GM18873 (cell line): Measurements from ENCODE around the gene PIK3CD.
"Not testable (repeated sequence)": the region's sequence is repeated elsewhere in the genome, so short reads cannot be mapped to it uniquely, and the experiment has no call there.

ENCODE experiments used
- ATAC-seq: cut with Tn5 transposase; IDR thresholded peaks from one replicate; pipeline ENCODE4 v1.9.1; 2021; ENCODE audit warnings: mild to moderate bottlenecking, moderate library complexity, moderate number of reproducible peaks; ENCODE audit not compliant: unreplicated experiment, low FRiP score

PIK3CD gene

DNA sequence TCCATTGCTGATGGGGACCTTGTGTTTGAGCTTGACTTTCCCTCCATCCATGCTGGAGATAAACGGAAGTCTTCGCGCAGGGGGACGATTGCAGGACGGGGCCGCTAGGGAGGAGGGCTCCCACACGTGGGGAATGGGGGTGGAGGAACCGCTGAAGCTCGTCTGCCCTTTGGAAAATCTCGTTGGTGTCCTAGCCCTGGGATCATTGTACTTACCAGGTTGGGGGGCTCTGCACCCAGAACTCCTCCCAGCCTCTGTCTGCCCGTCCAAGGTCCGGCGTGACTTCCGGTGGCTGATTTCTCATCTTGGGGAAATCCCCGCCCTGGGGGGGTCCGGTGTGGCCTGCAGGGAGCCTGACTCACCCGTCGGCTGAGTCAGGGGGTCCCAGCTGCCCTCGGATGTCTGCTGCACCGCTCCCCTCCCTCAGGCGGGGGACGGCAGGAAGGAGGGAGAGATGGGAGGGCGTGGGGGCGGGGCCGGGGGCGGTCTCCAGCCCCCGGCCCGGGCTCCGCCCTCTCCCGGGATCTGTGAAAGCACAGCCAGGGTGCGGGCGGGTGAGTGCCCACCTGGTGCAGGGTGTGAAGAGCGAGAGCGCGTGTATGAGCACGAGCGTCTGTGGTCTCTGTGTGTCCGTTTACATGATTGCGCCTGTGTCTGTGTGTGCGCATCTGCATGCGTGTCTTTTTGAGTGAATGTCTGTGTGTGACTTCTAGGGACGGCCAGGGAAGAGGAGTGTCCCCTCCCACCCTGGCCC, 35.8 kb downstream of the PIK3CD start:
- no peak for ATAC-seq

DNA sequence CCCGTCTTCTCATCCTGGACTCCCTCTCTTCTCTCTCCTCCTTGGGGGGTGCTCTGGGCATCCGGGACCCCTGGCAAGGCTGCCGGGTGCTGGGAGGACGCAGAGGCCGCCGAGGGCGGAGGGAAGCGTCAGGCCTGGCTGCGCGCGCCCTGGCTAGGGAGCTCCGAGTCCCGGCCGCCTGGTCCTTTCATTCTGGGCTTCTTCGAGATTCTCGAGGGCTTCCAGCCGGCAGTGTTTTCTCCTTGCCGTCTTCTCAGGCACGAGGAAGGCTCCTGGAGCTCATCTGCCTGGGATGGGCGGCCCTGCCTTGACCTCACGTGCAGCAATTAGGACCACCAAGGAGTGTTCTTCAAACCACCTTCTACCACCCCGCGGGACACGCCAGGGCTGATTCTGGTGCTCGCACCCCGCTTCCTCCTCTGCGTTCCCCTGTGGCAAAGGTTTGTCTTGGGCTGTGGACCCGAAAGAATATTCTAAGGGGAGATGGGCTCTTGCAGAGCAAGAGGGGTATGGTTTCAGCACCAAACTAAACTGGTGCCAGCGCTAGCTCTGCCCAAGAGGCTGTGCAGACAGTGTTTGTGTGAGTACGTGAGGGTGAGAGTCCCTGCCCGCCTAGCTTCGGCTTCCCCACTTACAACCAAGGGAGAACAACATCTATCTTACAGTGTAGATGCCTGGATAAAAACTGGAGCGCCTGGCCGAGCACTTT, 36.5 kb downstream of the PIK3CD start:
- no peak for ATAC-seq

DNA sequence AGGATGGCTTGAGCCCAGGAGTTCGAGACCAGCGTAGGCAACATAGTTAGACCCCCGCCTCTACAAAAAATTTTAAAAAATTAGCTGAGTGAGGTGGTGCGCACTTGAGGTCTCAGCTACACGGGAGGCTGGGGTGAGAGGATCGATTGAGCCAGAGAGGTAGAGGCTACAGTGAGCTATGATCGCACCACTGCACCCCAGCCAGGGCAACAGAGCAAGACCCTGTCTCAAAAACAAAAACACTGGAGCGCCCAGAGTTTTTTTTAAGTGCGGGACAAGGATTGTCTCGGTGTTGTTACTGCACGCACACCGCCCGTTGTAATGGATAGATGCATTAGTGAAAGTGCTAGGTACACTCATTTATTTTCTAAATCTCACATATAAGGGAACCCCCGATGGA, 37.1 kb downstream of the PIK3CD start:
- no peak for ATAC-seq

DNA sequence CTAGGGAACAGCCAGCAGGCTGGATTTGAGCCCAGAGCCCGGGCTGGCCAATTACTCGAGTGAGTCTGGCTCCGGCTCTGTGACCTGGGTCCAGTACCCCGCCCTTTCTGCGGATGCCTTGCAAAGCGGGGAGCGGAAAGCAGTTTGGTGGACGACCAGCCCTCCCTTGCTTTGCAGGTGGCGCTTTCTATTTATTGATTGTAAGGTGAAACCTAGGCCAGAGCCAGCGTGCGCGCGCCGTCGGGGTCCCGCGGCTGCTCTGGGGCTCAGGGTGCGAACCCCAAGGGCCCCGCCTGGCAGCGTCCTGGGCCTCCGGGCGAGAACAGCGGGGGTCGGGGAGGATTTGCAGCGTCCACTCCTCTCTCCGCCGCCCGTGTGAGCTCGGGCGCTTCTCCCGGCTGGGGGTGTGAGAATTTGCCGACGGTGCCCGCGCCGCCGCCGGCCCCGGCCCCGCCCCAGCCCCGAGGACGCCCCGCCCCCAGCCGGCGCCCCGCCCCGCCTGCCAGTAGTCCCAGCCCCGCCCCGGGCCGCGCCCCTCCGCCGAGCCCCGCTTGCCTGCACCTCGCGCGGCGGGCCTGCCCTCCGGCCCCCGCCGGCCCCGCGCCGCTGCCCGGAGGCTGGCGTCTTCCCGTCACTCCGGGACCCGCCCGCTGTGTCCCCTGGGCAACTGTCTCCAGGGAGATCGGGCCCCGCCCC, 37.6 kb downstream of the PIK3CD start:
- ATAC-seq: no peak

DNA sequence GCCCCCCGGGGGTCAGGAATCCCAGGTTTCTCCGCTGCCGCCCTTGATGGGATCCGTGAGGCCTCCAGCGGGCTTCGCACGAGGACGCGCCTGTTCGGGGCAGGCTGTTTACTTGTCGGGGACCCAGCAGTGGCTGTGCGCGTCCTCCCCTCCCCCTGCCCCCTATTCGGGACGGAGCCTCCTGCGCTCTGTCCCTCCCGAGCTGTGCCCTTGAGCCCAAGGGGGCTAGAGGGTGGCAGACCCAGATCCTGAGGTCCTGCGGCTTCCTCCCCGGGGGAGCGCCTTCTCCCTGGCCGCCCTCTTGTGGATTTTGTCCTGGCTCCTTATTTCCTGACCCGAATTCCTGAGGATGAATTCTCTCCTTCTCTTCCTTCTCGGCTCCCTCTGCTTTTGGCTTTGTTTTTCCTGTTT, 38.4 kb downstream of the PIK3CD start:
- ATAC-seq: no peak

DNA sequence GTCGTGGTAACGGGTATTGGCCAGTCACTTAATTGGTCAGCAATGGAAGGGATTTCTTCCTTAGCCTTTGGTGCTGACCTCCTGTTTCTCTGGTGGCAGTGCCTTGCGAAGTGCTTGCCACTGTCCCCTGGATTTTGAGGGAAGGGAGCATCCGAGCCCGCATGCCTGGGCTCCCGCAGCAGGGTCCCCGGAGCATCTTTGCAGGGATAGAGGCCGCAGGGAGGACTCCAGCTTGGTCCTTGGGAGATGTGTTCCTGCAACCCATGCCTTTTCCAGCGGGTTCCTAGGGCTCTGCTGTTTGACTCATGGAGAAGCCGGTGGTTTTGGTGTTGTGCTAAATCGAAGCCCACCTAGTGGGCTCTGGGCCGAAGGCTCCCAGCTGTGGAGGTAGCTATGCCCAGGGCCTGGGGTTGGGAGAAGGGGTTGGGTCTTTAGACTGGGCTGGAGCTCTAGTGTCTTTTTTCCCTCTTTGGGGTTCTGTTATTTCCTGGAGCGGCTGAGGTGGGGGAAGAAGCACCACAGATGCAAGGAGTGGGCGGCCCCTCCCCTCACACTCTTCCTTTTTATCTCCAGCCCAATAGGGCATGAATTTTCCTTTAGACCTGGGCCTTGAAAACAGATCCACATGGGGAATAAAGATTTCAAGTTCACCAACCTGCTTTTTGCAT, 39.0 kb downstream of the PIK3CD start:
- ATAC-seq: no peak

DNA sequence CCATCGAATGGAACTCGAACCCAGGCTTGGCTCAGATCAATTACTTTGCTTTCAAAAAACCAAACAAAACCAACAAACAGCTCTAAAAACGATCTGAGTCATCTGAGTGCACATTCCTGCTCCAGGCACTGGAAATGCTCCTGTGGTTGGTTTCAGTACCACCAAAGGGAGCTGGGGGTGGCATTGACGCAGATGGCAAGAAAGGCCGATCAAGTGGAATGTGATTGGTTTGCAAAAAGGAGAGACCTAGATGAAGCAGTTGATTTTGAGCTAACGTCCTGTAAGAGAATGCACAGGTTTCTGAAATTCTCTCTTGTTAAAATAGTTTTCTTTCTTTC, 39.5 kb downstream of the PIK3CD start:
- no peak for ATAC-seq

DNA sequence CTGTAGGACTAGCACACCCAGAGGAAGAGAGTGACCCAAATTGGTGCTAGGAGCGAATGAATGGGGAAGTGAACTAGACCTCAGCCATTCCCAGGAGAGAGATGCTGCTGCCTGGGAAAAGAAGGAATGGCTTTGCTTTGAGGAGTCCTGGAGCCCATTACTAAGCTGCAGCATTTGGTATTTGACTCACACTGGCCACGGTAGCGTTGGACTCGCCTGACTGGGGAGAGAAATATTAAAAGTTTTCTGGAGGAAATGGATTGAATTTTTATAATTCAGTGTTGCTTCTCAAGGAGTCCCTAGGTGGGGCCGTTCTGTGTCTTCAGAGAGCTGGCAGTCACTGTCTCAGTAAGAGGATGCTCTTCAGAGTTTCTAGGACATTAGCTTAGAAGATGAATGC, 40.2 kb downstream of the PIK3CD start:
- ATAC-seq: no peak

DNA sequence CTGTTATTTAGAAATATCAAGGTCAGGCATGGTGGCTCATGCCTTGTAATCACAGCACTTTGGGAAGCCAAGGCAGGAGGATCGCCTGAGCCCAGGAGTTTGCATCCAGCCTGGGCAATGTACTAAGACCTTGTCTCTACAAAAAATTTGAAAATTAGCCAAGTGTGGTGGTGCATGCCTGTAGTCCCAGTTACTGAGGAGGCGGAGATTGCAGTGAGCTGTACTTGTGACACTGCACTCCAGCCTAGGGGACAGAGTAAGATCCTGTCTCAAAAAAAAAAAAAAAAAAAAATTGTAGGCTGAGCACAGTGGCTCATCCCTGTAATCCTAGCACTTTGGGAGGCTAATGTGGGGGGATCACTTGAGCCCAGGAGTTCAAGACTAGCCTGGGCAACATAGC, 45.3 kb downstream of the PIK3CD start:
- ATAC-seq: no peak

DNA sequence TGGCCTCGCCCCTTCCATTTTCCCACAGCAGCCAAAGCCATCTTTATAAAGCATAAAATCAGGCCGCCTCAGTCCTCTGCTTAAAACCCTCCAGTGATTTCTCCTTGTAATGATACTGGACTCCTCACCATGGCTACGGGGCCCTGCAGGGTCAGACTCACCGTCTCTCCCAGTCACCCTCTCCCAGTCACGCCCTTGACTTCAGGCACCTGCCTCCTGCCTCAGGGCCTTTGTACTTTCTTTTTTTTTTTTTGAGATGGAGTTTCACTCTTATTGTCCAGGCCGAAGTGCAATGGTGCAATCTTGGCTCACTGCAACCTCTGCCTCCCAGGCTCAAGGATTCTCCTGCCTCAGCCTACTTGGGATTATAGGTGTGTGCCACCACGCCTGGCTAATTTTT, 47.8 kb downstream of the PIK3CD start:
- ATAC-seq: no peak

DNA sequence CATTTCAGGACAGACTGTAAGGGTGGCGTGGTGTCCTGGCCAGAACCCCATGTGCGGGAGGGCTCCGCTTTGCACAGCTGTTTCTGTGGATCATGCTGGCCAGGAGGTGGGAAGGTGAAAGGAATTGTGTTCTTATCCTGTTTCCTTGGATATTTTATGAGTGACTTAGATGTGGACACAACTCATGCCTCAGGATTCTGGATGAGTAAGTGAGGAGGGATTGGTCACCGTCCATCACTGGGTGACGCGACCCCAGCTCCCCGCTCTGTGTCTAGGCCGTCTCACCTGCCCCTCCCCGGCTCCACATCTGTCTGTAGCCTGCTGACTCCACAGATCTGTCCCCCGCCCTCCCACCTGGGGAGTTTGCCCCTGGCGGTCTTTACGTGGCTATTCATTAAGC, 48.8 kb downstream of the PIK3CD start:
- no peak for ATAC-seq

DNA sequence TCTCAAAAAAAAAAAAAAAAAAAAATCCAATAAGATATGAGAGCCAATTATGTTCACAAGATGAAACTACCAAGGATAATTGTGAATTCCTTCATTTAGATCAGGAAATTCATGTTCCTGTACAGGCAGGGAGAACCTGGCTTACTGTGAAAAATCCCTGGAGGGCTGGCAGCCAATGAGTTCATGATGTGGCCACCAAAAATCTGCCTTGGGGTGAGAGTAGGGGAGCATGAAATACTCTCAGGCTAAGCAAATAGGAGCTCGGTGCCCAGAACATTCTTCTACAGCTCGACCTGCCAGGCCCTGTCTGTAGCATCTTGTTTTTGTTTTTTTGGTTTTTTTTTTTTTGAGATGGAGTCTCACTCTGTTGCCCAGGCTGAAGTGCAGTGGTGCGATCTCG, 50.1 kb downstream of the PIK3CD start:
- ATAC-seq: no peak

DNA sequence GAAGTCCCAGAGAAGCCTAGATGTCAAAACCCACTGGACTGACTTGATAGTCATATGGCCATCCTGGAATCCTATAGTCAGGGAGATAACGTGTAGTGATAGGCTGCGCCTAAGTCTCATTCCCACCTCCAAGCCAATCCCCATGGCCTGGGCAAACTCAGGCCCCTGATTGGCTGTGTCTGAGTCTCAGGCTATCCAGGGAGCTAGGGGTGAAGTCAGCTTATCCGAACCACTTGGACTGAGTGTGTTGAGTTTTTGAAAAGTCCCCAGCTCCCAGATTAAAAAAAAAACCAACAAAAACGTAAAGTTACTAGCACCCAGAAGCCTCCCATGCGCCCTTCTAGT, 51.6 kb downstream of the PIK3CD start:
- no peak for ATAC-seq

DNA sequence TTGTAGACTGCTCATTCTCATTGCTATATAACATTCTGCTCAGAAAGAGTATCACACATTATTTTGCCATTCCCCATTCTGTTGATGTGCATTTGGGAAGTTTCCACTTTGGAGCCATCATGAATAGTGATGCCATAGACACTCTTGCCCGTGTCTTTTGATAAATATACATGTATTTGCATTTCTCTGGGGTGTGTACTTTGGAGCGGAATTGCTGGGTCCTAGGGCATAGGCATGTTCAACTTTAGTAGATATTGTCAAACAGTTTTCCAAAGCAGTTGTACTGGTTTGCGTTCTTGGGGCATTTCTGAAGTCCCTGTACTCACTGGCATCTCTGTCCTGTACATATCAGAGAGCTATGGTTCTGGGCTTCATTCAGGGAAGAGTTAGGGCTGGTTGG, 52.1 kb downstream of the PIK3CD start:
- ATAC-seq: no peak

DNA sequence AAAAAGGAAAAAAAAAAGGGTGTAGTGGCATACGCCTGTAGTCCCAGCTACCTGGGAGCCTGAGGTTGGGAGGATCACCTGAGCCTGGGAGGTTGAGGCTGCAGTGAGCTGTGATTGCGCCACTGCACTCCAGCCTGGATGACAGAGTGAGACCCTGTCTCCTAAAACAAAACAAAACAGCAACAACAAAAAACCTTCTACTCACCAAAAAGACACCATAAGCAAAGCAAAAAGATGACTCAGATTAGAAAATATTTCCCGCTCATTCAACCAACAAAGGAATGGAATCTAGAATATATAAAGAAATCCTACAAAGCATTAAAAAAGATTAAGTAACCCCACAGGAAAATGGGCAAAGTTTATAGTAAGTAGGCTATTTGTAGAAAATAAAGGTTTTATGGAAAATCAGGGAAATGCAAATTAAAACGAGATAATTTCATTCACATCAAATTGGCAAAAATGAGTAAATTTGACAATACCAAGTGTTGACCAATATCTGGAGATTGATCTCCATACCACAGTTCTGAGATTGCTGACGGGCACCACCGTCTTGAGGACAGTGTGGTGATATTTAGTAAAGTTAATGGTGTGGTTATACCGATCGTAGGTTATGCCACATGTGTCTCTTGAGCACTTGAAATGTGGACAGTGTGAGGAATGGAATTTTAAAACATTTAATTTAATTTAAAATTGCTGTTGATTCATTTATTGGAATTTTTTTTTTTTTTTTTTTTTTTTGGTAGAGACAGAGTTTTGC, 54.0 kb downstream of the PIK3CD start:
- no peak for ATAC-seq

DNA sequence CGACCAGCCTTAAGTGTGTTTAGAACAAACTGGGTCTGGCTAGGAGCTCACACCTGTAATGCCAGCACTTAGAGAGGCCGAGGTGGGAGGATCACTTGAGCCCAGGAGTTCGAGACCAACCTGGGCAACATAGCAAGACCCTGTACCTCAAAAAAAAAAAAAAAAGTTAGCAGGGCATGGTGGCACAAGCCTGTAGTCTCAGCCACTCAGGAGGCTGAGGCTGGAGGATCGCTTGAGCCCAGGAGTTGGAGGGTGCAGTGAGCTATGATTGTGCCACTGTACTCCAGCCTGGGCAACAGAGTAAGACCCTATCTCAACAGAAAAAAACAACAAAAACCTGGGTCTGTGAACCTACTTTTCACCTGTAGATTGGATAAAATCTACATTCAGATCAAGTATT, 54.6 kb downstream of the PIK3CD start:
- no peak for ATAC-seq

DNA sequence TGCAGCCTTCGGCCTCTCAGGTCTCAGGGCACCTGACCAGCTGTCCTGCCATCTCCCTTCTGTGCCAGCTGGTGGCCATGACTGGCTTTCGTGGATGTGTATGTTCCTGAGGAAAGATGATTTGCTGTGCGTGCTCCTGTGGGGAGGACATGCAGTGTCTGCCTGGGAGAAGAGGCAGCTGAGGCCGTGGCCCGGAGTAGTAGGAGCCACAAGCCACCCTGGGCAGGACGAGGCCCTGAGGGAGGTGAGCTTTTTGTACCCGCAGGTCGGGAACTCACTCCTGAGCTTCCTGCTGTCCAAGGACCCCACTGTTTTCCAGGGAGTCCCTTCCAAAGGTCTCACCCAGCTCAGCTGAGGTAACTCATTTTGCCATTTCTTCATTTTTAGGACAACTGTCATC, 58.5 kb downstream of the PIK3CD start:
- ATAC-seq: no peak

DNA sequence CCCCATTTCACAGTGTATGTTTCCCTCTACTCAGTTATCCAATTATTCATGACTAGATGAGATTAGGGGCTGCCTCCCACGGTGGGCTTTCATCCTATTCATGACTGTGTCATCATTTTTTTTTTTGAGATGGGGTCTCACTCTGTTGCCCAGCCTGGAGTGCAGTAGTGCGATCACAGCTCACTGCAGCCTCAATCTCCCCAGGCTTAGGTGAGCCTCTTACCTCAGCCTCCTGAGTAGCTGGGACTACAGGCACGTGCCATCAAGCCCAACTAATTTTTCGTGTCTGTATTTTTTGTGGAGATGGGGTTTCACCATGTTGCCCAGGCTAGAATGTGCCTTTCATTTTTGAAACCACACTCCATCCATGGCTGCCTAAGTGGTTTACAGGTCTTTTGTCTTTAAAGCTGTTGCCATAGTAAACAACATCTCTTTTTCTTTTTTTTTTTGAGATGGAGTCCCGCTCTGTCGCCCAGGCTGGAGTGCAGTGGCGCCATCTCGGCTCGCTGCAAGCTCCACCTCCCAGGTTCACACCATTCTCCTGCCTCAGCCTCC, 60.0 kb downstream of the PIK3CD start:
- no peak for ATAC-seq

DNA sequence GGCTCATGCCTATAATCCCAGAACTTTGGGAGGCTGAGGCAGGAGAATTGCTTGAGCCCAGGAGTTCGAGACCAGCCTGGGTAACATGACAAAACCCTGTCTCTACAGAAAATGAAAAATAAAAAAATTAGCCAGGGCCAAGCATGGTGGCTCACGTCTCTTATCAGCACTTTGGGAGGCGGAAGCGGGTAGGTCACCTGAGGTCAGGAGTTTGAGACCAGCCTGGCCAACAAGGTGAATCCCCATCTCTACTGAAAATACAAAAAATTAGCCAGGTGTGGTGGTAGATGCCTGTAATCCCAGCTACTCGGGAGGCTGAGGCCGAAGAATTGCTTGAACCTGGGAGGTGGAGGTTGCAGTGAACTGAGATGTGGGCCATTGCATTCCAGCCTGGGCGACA, 61.2 kb downstream of the PIK3CD start:
- ATAC-seq: not testable (repeated sequence)

DNA sequence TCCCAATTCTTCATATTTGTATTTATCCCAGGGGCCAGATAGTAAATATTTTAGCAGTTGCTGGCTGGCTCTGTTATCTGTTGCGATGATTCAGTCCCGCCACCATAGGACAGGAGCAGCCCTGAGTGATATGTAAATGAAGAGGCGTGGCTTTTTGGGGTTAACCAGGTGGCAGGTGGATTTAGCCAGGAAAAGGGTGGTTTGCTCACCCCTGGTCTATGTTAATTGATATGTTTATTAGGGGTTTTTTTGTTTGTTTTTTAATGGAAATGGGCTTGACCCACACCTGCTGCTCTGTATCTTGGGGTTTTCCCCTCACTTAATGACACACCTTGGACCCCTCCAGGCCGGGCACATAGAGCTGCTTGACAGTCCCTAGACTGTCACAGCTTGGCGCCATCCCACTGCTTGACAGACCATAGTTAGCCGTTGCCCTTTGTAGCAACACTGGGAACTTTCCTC, 62.8 kb downstream of the PIK3CD start:
- no peak for ATAC-seq
